ENCODE data around the gene MUL1. TPM values are rescaled to one million over a fixed set of nuclear protein-coding genes. Genes with fewer than 3 reads are reported as not detected.

Gene MUL1
- total and polyA plus RNA-seq, 2 of the 4 experiments (the other 2 are of a cell fraction) = 20.7 to 21.1 TPM

DNA sequence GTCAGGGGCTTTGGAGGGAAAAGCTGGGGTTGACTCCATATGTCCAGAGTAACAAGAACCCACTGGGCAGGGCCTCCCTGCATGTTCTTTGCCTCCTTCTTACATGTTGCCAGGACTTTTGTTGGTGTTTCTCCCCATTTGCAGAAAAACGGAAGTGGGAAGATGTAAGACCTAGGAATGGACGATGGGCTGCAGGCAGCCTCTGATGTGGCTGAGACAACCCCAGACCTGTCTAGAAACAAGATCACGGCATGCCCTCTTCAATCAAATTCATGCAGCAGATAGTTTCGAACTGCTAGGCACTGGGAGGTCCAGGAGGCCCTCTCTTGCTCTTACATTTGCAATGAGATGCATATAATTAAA, 47.8 kb upstream of the MUL1 start:
- H3K9me3 ChIP-seq (ENCODE audit: control insufficient read depth, insufficient read depth, low read length) = no peaks in the 10 kb centered on the region
- no peak overlapping the region for H3K18ac ChIP-seq (ENCODE audit: low read depth, low read length)
- TF ChIP-seq CEBPB (IDR thresholded peaks at IDR 0.05; ENCODE audit: low read depth, low read length) (no peak), FOS (IDR thresholded peaks at IDR 0.05; ENCODE audit: low read depth, low read length) (no peak), RAD21 (IDR thresholded peaks at IDR 0.05; ENCODE audit: low read length) (no peak), SMC3 (IDR thresholded peaks at IDR 0.05; ENCODE audit: low read depth, low read length) (no peak), MAFK (IDR thresholded peaks at IDR 0.05; ENCODE audit: low read depth, low read length) (no peak), RCOR1 (IDR thresholded peaks at IDR 0.05; ENCODE audit: insufficient replicate concordance, low read length) (no peak), CHD1 (IDR thresholded peaks at IDR 0.05; ENCODE audit: low read depth, low read length) (no peak), ELK1 (IDR thresholded peaks at IDR 0.05; ENCODE audit: borderline replicate concordance, low read depth, low read length) (no peak), NFE2L2 (IDR thresholded peaks at IDR 0.05; ENCODE audit: low read depth, low read length) (no peak), CTCF (conservative IDR thresholded peaks at IDR 0.05; ENCODE audit: low read depth, low read length) (no peak), MAZ (IDR thresholded peaks at IDR 0.05; ENCODE audit: borderline replicate concordance, low read depth, low read length) (no peak)
- TF ChIP-seq, protein P1, sequence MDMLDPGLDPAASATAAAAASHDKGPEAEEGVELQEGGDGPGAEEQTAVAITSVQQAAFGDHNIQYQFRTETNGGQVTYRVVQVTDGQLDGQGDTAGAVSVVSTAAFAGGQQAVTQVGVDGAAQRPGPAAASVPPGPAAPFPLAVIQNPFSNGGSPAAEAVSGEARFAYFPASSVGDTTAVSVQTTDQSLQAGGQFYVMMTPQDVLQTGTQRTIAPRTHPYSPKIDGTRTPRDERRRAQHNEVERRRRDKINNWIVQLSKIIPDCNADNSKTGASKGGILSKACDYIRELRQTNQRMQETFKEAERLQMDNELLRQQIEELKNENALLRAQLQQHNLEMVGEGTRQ (IDR thresholded peaks at IDR 0.05; ENCODE audit: low read depth, low read length) = no peak
- H3K9ac ChIP-seq (ENCODE audit: low read depth, low read length) = no peak overlapping the region
- H3K9me1 ChIP-seq (ENCODE audit: insufficient read depth, low read length) = no peaks in the 10 kb centered on the region
- H2BK120ac ChIP-seq (ENCODE audit: low read depth, low read length) = no peak overlapping the region
- no peak overlapping the region for H2AFZ ChIP-seq (replicated peaks; ENCODE audit: low read length, poor library complexity)
- DNase-seq (no peak), ATAC-seq (ENCODE audit: low read depth) (no peak)
- POLR2A ChIA-PET (ENCODE audit: unreplicated experiment) = no interaction called here
- no peak overlapping the region for H4K8ac ChIP-seq (ENCODE audit: low read depth in 2 of 2, low read length in 2 of 2)
- no CpG with 5 or more reads among the region's 4 CpGs for WGBS, 2 experiments (ENCODE audit: extremely low coverage in 2 of 2, insufficient read length in 1 of 2)
- intact Hi-C loops (cut with micrococcal nuclease) = no loop called here
- no peak overlapping the region for H3K14ac ChIP-seq (replicated peaks; ENCODE audit: low read depth, low read length)
- in situ Hi-C loops (cut with MboI; ENCODE audit: low sequenced_read_pairs) = no loop called here
- no peaks in the 10 kb centered on the region for H3K79me1 ChIP-seq (ENCODE audit: low read depth in 1 of 2, low read length in 2 of 2)
- H3K4me3 ChIP-seq (ENCODE audit: insufficient read depth, low read depth, low read length) = no peak overlapping the region
- no peak overlapping the region for H4K91ac ChIP-seq (ENCODE audit: insufficient read depth, low read depth, low read length)
- H3K4me1 ChIP-seq (ENCODE audit: control insufficient read depth, insufficient read depth, low read length) = no peaks in the 10 kb centered on the region
- no peaks in the 10 kb centered on the region for H3K36me3 ChIP-seq (ENCODE audit: control insufficient read depth, insufficient read depth, low read length)
- H3K4ac ChIP-seq (ENCODE audit: low read depth, low read length) = no peak overlapping the region
- dilution Hi-C loops (cut with HindIII; ENCODE audit: low sequenced_read_pairs, unreplicated experiment) = no loop called here
- H3K27ac ChIP-seq (ENCODE audit: insufficient read depth, low read length) = no peak overlapping the region
- H2AK9ac ChIP-seq (replicated peaks; ENCODE audit: low read depth, low read length, poor library complexity) = no peak overlapping the region
- no peak overlapping the region for H2BK5ac ChIP-seq (ENCODE audit: low read depth, low read length, poor library complexity, severe bottlenecking)
- H3K56ac ChIP-seq (ENCODE audit: extremely low read depth, insufficient read depth, low read length) = no peak overlapping the region
- H4K20me1 ChIP-seq (ENCODE audit: insufficient read depth, low read length) = no peaks in the 10 kb centered on the region; the same call in 1 of the 2 replicates
- no peak overlapping the region for H3K23ac ChIP-seq (ENCODE audit: low read depth, low read length)
- no peak overlapping the region for H2AK5ac ChIP-seq (ENCODE audit: low read depth, low read length)
- CTCF ChIA-PET = no interaction called here
- H2BK20ac ChIP-seq (ENCODE audit: low read depth, low read length) = no peak overlapping the region
- no TSS peak for BruUV-seq (replicated peaks)
- peaks cover 81% of the 10 kb centered on the region for H3K27me3 ChIP-seq (ENCODE audit: control insufficient read depth, insufficient read depth, low read length)
- no peak overlapping the region for H2BK15ac ChIP-seq (ENCODE audit: low read depth, low read length)
- H4K5ac ChIP-seq (ENCODE audit: low read depth, low read length) = no peak overlapping the region
- H3K4me2 ChIP-seq (ENCODE audit: low read depth, low read length) = no peak overlapping the region

All from IMR-90 (cell line).